Measurements from ENCODE around the gene ZNF77.
A peak's percentile ranks its signal among the peaks of the same experiment; 100 is the strongest.
"Not testable (repeated sequence)": the region's sequence is repeated elsewhere in the genome, so short reads cannot be mapped to it uniquely, and the experiment has no call there.

ZNF77 gene

GRCh38 chr19:2900296-2901252 is 44.2 kb downstream of the ZNF77 start, which contains the start of gene ZNF57:
TSS of gene ZNF57 (plus strand) at chr19:2900928. CDS start at chr19:2901046, 118 bp downstream.
- DNase-seq: peak; percentile 99
- peak; percentile 96 for ATAC-seq (ENCODE audit: insufficient read depth, low read depth)
- no peaks in the 10 kb centered on the region for H3K9me3 ChIP-seq (ENCODE audit: insufficient read depth, low read length, severe bottlenecking)
- no peaks in the 10 kb centered on the region for H3K27me3 ChIP-seq (ENCODE audit: insufficient read depth, low read length, poor library complexity)
- H3K79me2 ChIP-seq (ENCODE audit: insufficient read depth, low read length): peaks cover 40% of the 10 kb centered on the region
- H4K20me1 ChIP-seq (ENCODE audit: insufficient read depth, low read length): peaks cover 11% of the 10 kb centered on the region; the same call in 1 of the 2 replicates
- H3K27ac ChIP-seq (ENCODE audit: low read length): peak within 1 kb of the TSS; percentile 83
- H3K4me1 ChIP-seq (ENCODE audit: insufficient read depth, low read length): peaks cover 23% of the 10 kb centered on the region
- H3K4me3 ChIP-seq (ENCODE audit: low read depth in 1 of 2, low read length in 2 of 2): peak within 1 kb of the TSS; percentile 99
- H2AFZ ChIP-seq (ENCODE audit: low read depth, low read length): peak within 1 kb of the TSS; percentile 99
- peak within 1 kb of the TSS; percentile 92 for H3K9ac ChIP-seq (ENCODE audit: low read depth, low read length)
- no peak for TF ChIP-seq CTCF (IDR thresholded peaks at IDR 0.05; ENCODE audit: borderline replicate concordance, extremely low read depth, low read length, poor library complexity, severe bottlenecking)
- TF ChIP-seq EZH2 (IDR thresholded peaks at IDR 0.05; ENCODE audit: borderline replicate concordance, low read depth, low read length, severe bottlenecking): no peak
- H3K4me2 ChIP-seq (ENCODE audit: insufficient read depth, low read length): peak within 1 kb of the TSS; percentile 100
- 0 out of 2 replicates have a peak, but pooled peaks cover 2% of the 10 kb centered on the region for H3K36me3 ChIP-seq (ENCODE audit: insufficient read depth, low read length)

- Histone ChIP-seq H2AFZ (ENCODE audit: low read depth, low read length) (no peak overlapping the region), H3K9ac (ENCODE audit: low read depth, low read length) (no peak overlapping the region), H3K4me1 (ENCODE audit: insufficient read depth, low read length) (peaks cover 31% of the 10 kb centered on the region), H3K27ac (ENCODE audit: low read length) (no peak overlapping the region), H4K20me1 (ENCODE audit: insufficient read depth, low read length) (no peaks in the 10 kb centered on the region), H3K9me3 (ENCODE audit: insufficient read depth, low read length, severe bottlenecking) (no peaks in the 10 kb centered on the region), H3K27me3 (ENCODE audit: insufficient read depth, low read length, poor library complexity) (no peaks in the 10 kb centered on the region), H3K4me3 (ENCODE audit: low read depth in 1 of 2, low read length in 2 of 2) (no peak overlapping the region), H3K79me2 (ENCODE audit: insufficient read depth, low read length) (peaks cover 37% of the 10 kb centered on the region), H3K4me2 (ENCODE audit: insufficient read depth, low read length) (no peak overlapping the region), H3K36me3 (ENCODE audit: insufficient read depth, low read length) (peaks cover 13% of the 10 kb centered on the region)
- TF ChIP-seq CTCF (IDR thresholded peaks at IDR 0.05; ENCODE audit: borderline replicate concordance, extremely low read depth, low read length, poor library complexity, severe bottlenecking) (no peak), EZH2 (IDR thresholded peaks at IDR 0.05; ENCODE audit: borderline replicate concordance, low read depth, low read length, severe bottlenecking) (no peak)
- no peak for DNase-seq
- ATAC-seq (ENCODE audit: insufficient read depth, low read depth): no peak
Observed at GRCh38 chr19:2896694-2897093, 48.1 kb downstream of the ZNF77 start.

GRCh38 chr19:2890531-2890930 is 54.2 kb downstream of the ZNF77 start:
- H3K36me3 ChIP-seq (ENCODE audit: insufficient read depth, low read length): peaks cover 19% of the 10 kb centered on the region
- H3K79me2 ChIP-seq (ENCODE audit: insufficient read depth, low read length): peaks cover 52% of the 10 kb centered on the region
- not testable (repeated sequence) for H2AFZ ChIP-seq (ENCODE audit: low read depth, low read length); H4K20me1 ChIP-seq (ENCODE audit: insufficient read depth, low read length); DNase-seq; H3K27me3 ChIP-seq (ENCODE audit: insufficient read depth, low read length, poor library complexity); H3K9me3 ChIP-seq (ENCODE audit: insufficient read depth, low read length, severe bottlenecking); ATAC-seq (ENCODE audit: insufficient read depth, low read depth)
- H3K4me3 ChIP-seq (ENCODE audit: low read depth in 1 of 2, low read length in 2 of 2): peak overlapping the region; percentile 16 to 58; a peak in 3 of 4 replicates
- H3K4me1 ChIP-seq (ENCODE audit: insufficient read depth, low read length): peaks cover 65% of the 10 kb centered on the region
- H3K9ac ChIP-seq (ENCODE audit: low read depth, low read length): peak overlapping the region; percentile 84
- H3K4me2 ChIP-seq (ENCODE audit: insufficient read depth, low read length): peak overlapping the region; percentile 88
- H3K27ac ChIP-seq (ENCODE audit: low read length): peak overlapping the region; percentile 77

- peak overlapping the region; percentile 44 to 71 for H3K4me3 ChIP-seq (ENCODE audit: low read depth in 1 of 2, low read length in 2 of 2)
- peak overlapping the region; percentile 87 for H2AFZ ChIP-seq (ENCODE audit: low read depth, low read length)
- H3K9ac ChIP-seq (ENCODE audit: low read depth, low read length): peak overlapping the region; percentile 84
- TF ChIP-seq EZH2 (IDR thresholded peaks at IDR 0.05; ENCODE audit: borderline replicate concordance, low read depth, low read length, severe bottlenecking): no peak
- peak; percentile 23 for TF ChIP-seq CTCF (IDR thresholded peaks at IDR 0.05; ENCODE audit: borderline replicate concordance, extremely low read depth, low read length, poor library complexity, severe bottlenecking)
- peaks cover 42% of the 10 kb centered on the region for H3K79me2 ChIP-seq (ENCODE audit: insufficient read depth, low read length)
- peaks cover 15% of the 10 kb centered on the region for H3K36me3 ChIP-seq (ENCODE audit: insufficient read depth, low read length)
- H3K4me2 ChIP-seq (ENCODE audit: insufficient read depth, low read length): peak overlapping the region; percentile 88
- H3K4me1 ChIP-seq (ENCODE audit: insufficient read depth, low read length): peaks cover 61% of the 10 kb centered on the region
- ATAC-seq (ENCODE audit: insufficient read depth, low read depth) (peak; percentile 87), DNase-seq (peak; percentile 98)
- no peaks in the 10 kb centered on the region for H3K27me3 ChIP-seq (ENCODE audit: insufficient read depth, low read length, poor library complexity)
- peak overlapping the region; percentile 99 for H3K27ac ChIP-seq (ENCODE audit: low read length)
- no peaks in the 10 kb centered on the region for H4K20me1 ChIP-seq (ENCODE audit: insufficient read depth, low read length)
- H3K9me3 ChIP-seq (ENCODE audit: insufficient read depth, low read length, severe bottlenecking): no peaks in the 10 kb centered on the region
Observed at GRCh38 chr19:2888731-2889224, 56.0 kb downstream of the ZNF77 start.

All from DND-41 (cell line).